Measurements from ENCODE around the gene TRIM14.

Gene TRIM14

GRCh38 chr9:98150164-98150563 is 31.1 kb upstream of the TRIM14 start:
- DNase-seq (ENCODE audit: low read depth) = no peak
- TF ChIP-seq CTCF (IDR thresholded peaks at IDR 0.05; ENCODE audit: control insufficient read depth, insufficient read depth, low read depth, low read length, missing control alignments) = no peak
- H3K4me3 ChIP-seq (ENCODE audit: control insufficient read depth, low read depth, low read length) = no peak overlapping the region

DNA sequence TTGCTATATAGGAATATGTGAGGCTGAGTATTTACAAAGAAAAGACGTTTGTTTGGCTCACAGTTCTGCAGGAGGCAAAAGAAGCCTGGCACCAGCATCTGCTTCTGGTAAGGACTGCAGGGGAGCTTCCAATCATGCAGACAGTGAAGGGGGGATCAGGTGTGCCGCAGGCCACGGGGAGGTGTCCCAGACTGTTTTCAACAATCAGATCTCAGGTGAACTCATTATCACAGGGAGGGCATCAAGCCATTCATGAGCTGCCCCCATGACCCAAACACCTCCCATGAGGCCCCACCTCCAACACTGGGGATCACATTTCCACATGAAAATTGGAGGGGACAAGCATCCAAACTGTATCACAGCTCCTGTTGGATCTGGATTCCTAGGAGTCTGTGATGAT is 30.4 kb upstream of the TRIM14 start:
- no peak for DNase-seq (ENCODE audit: low read depth)
- H3K4me3 ChIP-seq (ENCODE audit: control insufficient read depth, low read depth, low read length) = no peak overlapping the region
- TF ChIP-seq CTCF (IDR thresholded peaks at IDR 0.05; ENCODE audit: control insufficient read depth, insufficient read depth, low read depth, low read length, missing control alignments) = no peak

DNA sequence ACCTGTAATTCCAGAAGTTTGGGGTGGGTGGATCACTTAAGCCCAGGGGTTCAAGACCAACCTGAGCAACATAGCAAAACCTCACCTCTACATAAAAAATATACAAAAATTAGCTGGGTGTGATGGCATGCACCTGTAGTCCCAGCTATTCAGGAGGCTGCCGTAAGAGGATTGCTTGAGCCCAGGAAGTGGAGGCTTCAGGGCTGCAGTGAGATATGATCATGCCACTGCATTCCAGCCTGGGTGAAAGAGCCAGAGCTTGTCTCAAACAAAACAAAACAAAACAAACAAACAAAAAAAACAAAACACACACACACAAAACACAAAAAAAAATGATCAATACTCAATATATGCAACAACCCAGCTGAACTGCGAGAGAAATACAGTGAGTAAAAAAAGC is 29.5 kb upstream of the TRIM14 start:
- no peak for TF ChIP-seq CTCF (IDR thresholded peaks at IDR 0.05; ENCODE audit: control insufficient read depth, insufficient read depth, low read depth, low read length, missing control alignments)
- DNase-seq (ENCODE audit: low read depth) = no peak
- no peak overlapping the region for H3K4me3 ChIP-seq (ENCODE audit: control insufficient read depth, low read depth, low read length)

- no peak for DNase-seq (ENCODE audit: low read depth)
- H3K4me3 ChIP-seq (ENCODE audit: control insufficient read depth, low read depth, low read length) = no peak overlapping the region
- TF ChIP-seq CTCF (IDR thresholded peaks at IDR 0.05; ENCODE audit: control insufficient read depth, insufficient read depth, low read depth, low read length, missing control alignments) = no peak
Measured at GRCh38 chr9:98147582-98147981, 28.6 kb upstream of the TRIM14 start.

- H3K4me3 ChIP-seq (ENCODE audit: control insufficient read depth, low read depth, low read length) = no peak overlapping the region
- DNase-seq (ENCODE audit: low read depth) = peak; percentile 5
- no peak for TF ChIP-seq CTCF (IDR thresholded peaks at IDR 0.05; ENCODE audit: control insufficient read depth, insufficient read depth, low read depth, low read length, missing control alignments)
Measured at GRCh38 chr9:98146101-98146991, 27.3 kb upstream of the TRIM14 start.

- TF ChIP-seq CTCF (IDR thresholded peaks at IDR 0.05; ENCODE audit: control insufficient read depth, insufficient read depth, low read depth, low read length, missing control alignments) = no peak
- H3K4me3 ChIP-seq (ENCODE audit: control insufficient read depth, low read depth, low read length) = no peak overlapping the region
- DNase-seq (ENCODE audit: low read depth) = no peak
Measured at GRCh38 chr9:98144631-98145030, 25.6 kb upstream of the TRIM14 start.

Measured in AG09309 (cell line).